ENCODE measurements around the gene PPP1R2. TPM values are rescaled to one million over a fixed set of nuclear protein-coding genes. Genes with fewer than 3 reads are reported as not detected.

Gene PPP1R2
- total and polyA plus RNA-seq, 4 donors, result 31.3 to 55.4 (median 51.5) TPM

DNA sequence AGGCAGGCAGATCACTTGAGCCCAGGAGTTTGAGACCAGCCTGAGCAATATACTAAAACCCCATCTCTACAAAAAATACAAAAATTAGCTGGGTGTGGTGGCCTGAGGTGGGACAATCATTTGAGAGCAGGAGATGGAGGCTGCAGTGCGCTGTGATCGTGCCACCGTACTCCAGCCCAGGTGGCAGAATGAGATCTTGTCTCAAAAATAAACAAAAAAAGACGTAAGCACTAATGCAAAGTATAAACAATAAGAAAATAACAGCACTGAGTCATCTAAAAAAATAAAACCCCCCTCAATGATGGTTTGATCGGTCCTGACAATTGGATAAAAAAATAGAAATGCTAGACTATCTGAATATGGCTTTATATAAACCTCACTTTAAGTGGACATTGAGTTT is 3.6 kb downstream of the PPP1R2 start:
- no peak overlapping the region for H3K27ac ChIP-seq (ENCODE audit: low read depth in 1 of 2, low read length in 2 of 2)
- no peak for DNase-seq
- 89 to 90% methylated on average over 5 of the region's 5 CpGs for WGBS, 2 donors
- ATAC-seq (ENCODE audit: low FRiP score), result no peak
- intact Hi-C loops (cut with DNase I), result no loop called here
- H3K9me3 ChIP-seq (ENCODE audit: control insufficient read depth, low read length), result no peaks in the 10 kb centered on the region
- H3K36me3 ChIP-seq (ENCODE audit: control insufficient read depth in 1 of 2, insufficient read depth in 2 of 2, low read length in 1 of 2), result no peaks in the 10 kb centered on the region
- no peak overlapping the region for H3K4me3 ChIP-seq (ENCODE audit: low read length in 2 of 2)
- peaks cover 2 to 6% of the 10 kb centered on the region in 2 donors for H3K4me1 ChIP-seq (ENCODE audit: control insufficient read depth in 1 of 2, insufficient read depth in 2 of 2, low read length in 2 of 2)
- H3K27me3 ChIP-seq (ENCODE audit: control insufficient read depth in 1 of 2, insufficient read depth in 2 of 2, low read length in 1 of 2), result no peaks in the 10 kb centered on the region

DNA sequence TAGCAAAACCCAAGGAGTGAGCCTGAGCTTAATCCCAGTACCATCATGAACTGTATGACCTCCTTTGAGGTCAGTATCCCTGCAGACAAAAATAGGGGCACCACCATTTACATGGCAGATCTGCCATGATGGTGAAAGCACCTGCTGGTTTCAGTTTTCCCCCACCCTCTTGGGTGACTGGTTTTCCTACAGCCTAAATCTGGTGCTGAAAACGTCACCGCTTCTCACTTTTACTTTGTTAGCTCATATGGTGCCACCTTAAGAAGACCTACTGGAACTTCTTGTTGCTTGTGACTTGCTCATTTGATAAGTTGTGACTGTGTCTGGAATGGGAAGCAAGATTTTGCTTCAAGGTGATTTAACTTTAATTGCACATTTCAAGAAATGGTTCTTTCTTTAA is 5.1 kb downstream of the PPP1R2 start:
- no peak overlapping the region for H3K4me3 ChIP-seq (ENCODE audit: low read length in 2 of 2)
- H3K27me3 ChIP-seq (ENCODE audit: control insufficient read depth in 1 of 2, insufficient read depth in 2 of 2, low read length in 1 of 2), result no peaks in the 10 kb centered on the region
- ATAC-seq (ENCODE audit: low FRiP score) (no peak), DNase-seq (no peak)
- H3K36me3 ChIP-seq (ENCODE audit: control insufficient read depth in 1 of 2, insufficient read depth in 2 of 2, low read length in 1 of 2), result no peaks in the 10 kb centered on the region
- no peak overlapping the region for H3K27ac ChIP-seq (ENCODE audit: low read depth in 1 of 2, low read length in 2 of 2)
- intact Hi-C loops (cut with DNase I), result no loop called here
- no peaks in the 10 kb centered on the region for H3K9me3 ChIP-seq (ENCODE audit: control insufficient read depth, low read length)
- WGBS, 2 donors, result 75 to 86% methylated on average over 2 of the region's 2 CpGs
- peaks cover 3 to 6% of the 10 kb centered on the region in 2 donors for H3K4me1 ChIP-seq (ENCODE audit: control insufficient read depth in 1 of 2, insufficient read depth in 2 of 2, low read length in 2 of 2)

GRCh38 chr3:195535293-195535692 is 7.8 kb downstream of the PPP1R2 start:
- DNase-seq (no peak), ATAC-seq (ENCODE audit: low FRiP score) (no peak)
- no peak overlapping the region for H3K27ac ChIP-seq (ENCODE audit: low read depth in 1 of 2, low read length in 2 of 2)
- peaks cover 3 to 5% of the 10 kb centered on the region in 2 donors for H3K4me1 ChIP-seq (ENCODE audit: control insufficient read depth in 1 of 2, insufficient read depth in 2 of 2, low read length in 2 of 2)
- no peaks in the 10 kb centered on the region for H3K27me3 ChIP-seq (ENCODE audit: control insufficient read depth in 1 of 2, insufficient read depth in 2 of 2, low read length in 1 of 2)
- WGBS, 2 donors, result 92% methylated on average over 5 of the region's 5 CpGs
- H3K36me3 ChIP-seq (ENCODE audit: control insufficient read depth in 1 of 2, insufficient read depth in 2 of 2, low read length in 1 of 2), result no peaks in the 10 kb centered on the region
- no peak overlapping the region for H3K4me3 ChIP-seq (ENCODE audit: low read length in 2 of 2)
- H3K9me3 ChIP-seq (ENCODE audit: control insufficient read depth, low read length), result no peaks in the 10 kb centered on the region
- intact Hi-C loops (cut with DNase I), result no loop called here

GRCh38 chr3:195532834-195533233 is 10.3 kb downstream of the PPP1R2 start:
- intact Hi-C loops (cut with DNase I), result no loop called here
- Histone ChIP-seq H3K27ac (ENCODE audit: low read depth in 1 of 2, low read length in 2 of 2) (no peak overlapping the region), H3K27me3 (ENCODE audit: control insufficient read depth in 1 of 2, insufficient read depth in 2 of 2, low read length in 1 of 2) (no peaks in the 10 kb centered on the region), H3K36me3 (ENCODE audit: control insufficient read depth in 1 of 2, insufficient read depth in 2 of 2, low read length in 1 of 2) (no peaks in the 10 kb centered on the region), H3K4me1 (ENCODE audit: control insufficient read depth in 1 of 2, insufficient read depth in 2 of 2, low read length in 2 of 2) (peaks cover 0 to 3% of the 10 kb centered on the region in 2 donors), H3K4me3 (ENCODE audit: low read length in 2 of 2) (no peak overlapping the region), H3K9me3 (ENCODE audit: control insufficient read depth, low read length) (no peaks in the 10 kb centered on the region)
- ATAC-seq (ENCODE audit: low FRiP score), result no peak
- 82 to 86% methylated on average over 7 of the region's 7 CpGs for WGBS, 2 donors
- no peak for DNase-seq

DNA sequence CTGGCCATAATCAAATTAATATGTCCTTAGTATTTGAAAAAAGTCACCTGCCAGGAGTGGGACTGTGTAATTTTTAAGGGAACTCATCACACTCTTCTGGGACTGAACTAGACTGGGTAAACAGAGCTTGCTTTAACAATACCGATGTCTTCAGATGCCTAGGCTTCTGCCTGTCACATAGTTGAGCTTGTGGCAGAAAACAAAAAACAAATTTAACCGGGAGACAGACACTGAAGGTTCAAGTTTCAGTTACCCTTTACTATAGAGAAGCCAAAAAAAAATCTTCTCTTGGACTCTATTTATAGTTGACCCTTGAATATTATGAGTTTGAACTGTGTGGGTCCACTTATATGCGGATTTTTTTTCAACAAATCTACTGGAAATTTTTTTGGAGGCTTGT is 10.8 kb downstream of the PPP1R2 start:
- Histone ChIP-seq H3K4me3 (ENCODE audit: low read length in 2 of 2) (no peak overlapping the region), H3K27me3 (ENCODE audit: control insufficient read depth in 1 of 2, insufficient read depth in 2 of 2, low read length in 1 of 2) (no peaks in the 10 kb centered on the region), H3K4me1 (ENCODE audit: control insufficient read depth in 1 of 2, insufficient read depth in 2 of 2, low read length in 2 of 2) (peaks cover 0 to 3% of the 10 kb centered on the region in 2 donors), H3K36me3 (ENCODE audit: control insufficient read depth in 1 of 2, insufficient read depth in 2 of 2, low read length in 1 of 2) (no peaks in the 10 kb centered on the region), H3K27ac (ENCODE audit: low read depth in 1 of 2, low read length in 2 of 2) (no peak overlapping the region), H3K9me3 (ENCODE audit: control insufficient read depth, low read length) (no peaks in the 10 kb centered on the region)
- no peak for ATAC-seq (ENCODE audit: low FRiP score)
- 60 to 70% methylated on average over 3 of the region's 3 CpGs for WGBS, 2 donors
- intact Hi-C loops (cut with DNase I), result no loop called here
- no peak for DNase-seq

DNA sequence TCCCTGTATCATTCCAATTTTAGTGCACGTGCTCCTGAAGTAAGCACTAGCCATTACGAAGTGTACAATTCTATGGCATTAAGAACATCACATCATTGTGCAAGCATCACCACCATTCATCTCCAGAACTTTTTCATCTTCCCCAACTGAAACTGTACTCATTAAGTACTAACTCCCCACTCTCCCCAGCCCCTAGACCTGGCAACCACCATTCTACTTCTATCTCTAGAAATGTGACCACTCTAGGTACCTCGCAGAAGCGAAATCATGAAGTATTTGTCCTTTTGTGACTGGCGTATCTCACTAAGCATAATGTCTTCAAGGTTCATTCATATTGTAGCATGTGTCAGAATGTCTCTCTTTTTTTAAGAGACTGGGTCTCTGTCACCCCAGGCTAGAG is 11.4 kb downstream of the PPP1R2 start:
- H3K27me3 ChIP-seq (ENCODE audit: control insufficient read depth in 1 of 2, insufficient read depth in 2 of 2, low read length in 1 of 2), result no peaks in the 10 kb centered on the region
- intact Hi-C loops (cut with DNase I), result no loop called here
- no peak overlapping the region for H3K4me3 ChIP-seq (ENCODE audit: low read length in 2 of 2)
- no peaks in the 10 kb centered on the region for H3K9me3 ChIP-seq (ENCODE audit: control insufficient read depth, low read length)
- no peak for DNase-seq
- H3K27ac ChIP-seq (ENCODE audit: low read depth in 1 of 2, low read length in 2 of 2), result no peak overlapping the region
- ATAC-seq (ENCODE audit: low FRiP score), result no peak
- no peaks in the 10 kb centered on the region for H3K36me3 ChIP-seq (ENCODE audit: control insufficient read depth in 1 of 2, insufficient read depth in 2 of 2, low read length in 1 of 2)
- WGBS, 2 donors, result 85 to 96% methylated on average over 5 of the region's 5 CpGs
- H3K4me1 ChIP-seq (ENCODE audit: control insufficient read depth in 1 of 2, insufficient read depth in 2 of 2, low read length in 2 of 2), result peaks cover 0 to 3% of the 10 kb centered on the region in 2 donors

DNA sequence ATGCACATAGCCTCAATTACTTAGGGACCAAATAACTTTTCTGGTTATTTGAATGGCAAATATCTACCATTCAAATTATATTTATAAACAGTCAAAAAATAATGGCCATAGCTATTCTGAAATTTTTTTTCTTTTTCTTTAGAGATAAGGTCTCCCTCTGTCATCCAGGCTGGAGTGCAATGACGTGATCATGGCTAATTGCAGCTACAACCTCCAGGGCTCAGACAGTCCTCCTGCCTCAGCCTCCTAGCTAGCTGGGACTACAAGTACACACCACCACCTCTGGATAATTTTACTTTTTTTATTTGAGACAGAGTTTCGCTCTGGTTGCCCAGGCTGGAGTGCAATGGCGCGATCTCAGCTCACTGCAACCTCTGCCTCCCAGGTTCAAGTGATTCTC is 16.6 kb downstream of the PPP1R2 start:
- H3K36me3 ChIP-seq (ENCODE audit: control insufficient read depth in 1 of 2, insufficient read depth in 2 of 2, low read length in 1 of 2), result no peaks in the 10 kb centered on the region
- ATAC-seq (ENCODE audit: low FRiP score) (no peak), DNase-seq (no peak)
- no peak overlapping the region for H3K4me3 ChIP-seq (ENCODE audit: low read length in 2 of 2)
- no peaks in the 10 kb centered on the region for H3K9me3 ChIP-seq (ENCODE audit: control insufficient read depth, low read length)
- H3K27ac ChIP-seq (ENCODE audit: low read depth in 1 of 2, low read length in 2 of 2), result no peak overlapping the region
- WGBS, 2 donors, result 93 to 96% methylated on average over 4 of the region's 4 CpGs
- intact Hi-C loops (cut with DNase I), result loop anchor here in 1 of 2 donors (10.0 kb wide), 1 partner anchor 852 kb away; the partner anchor contains the start of gene LSG1
- no peaks in the 10 kb centered on the region for H3K27me3 ChIP-seq (ENCODE audit: control insufficient read depth in 1 of 2, insufficient read depth in 2 of 2, low read length in 1 of 2)
- no peaks in the 10 kb centered on the region for H3K4me1 ChIP-seq (ENCODE audit: control insufficient read depth in 1 of 2, insufficient read depth in 2 of 2, low read length in 2 of 2)

GRCh38 chr3:195524171-195524896 is 18.8 kb downstream of the PPP1R2 start:
- Histone ChIP-seq H3K4me1 (ENCODE audit: control insufficient read depth in 1 of 2, insufficient read depth in 2 of 2, low read length in 2 of 2) (no peaks in the 10 kb centered on the region), H3K9me3 (ENCODE audit: control insufficient read depth, low read length) (no peaks in the 10 kb centered on the region), H3K27me3 (ENCODE audit: control insufficient read depth in 1 of 2, insufficient read depth in 2 of 2, low read length in 1 of 2) (no peaks in the 10 kb centered on the region), H3K4me3 (ENCODE audit: low read length in 2 of 2) (no peak overlapping the region), H3K27ac (ENCODE audit: low read depth in 1 of 2, low read length in 2 of 2) (no peak overlapping the region), H3K36me3 (ENCODE audit: control insufficient read depth in 1 of 2, insufficient read depth in 2 of 2, low read length in 1 of 2) (no peaks in the 10 kb centered on the region)
- no peak for ATAC-seq (ENCODE audit: low FRiP score)
- 86 to 87% methylated on average over 14 of the region's 14 CpGs for WGBS, 2 donors
- DNase-seq, result no peak
- intact Hi-C loops (cut with DNase I), result loop anchor here (5.0 to 10.0 kb wide), 2 partner anchors 842 to 850 kb away; partner anchors contain the start of gene LSG1 (in 1 of the 2)

All from aorta (tissue), 5 donors.